Renal cortex interstitium (tissue), 11 donors: ENCODE results near the gene PKN2. TPM values are rescaled to one million over a fixed set of nuclear protein-coding genes. Genes with fewer than 3 reads are reported as not detected.
"Not testable (repeated sequence)": the region's sequence is repeated elsewhere in the genome, so short reads cannot be mapped to it uniquely, and the experiment has no call there.

Source experiments
- DNase-seq, 11 donors: peaks; one replicate each; pipeline ENCODE4 v3.0.0-alpha.2; 2013; ENCODE audit warnings: low read depth in 9 of 11, low spot score in 4 of 11; ENCODE audit errors: extremely low read depth in 1 of 11
- polyA plus RNA-seq, 3 donors: library from polyadenylated mRNA; unstranded; fragments of 120-200 nt; gene quantifications; one replicate each; pipeline ENCODE4 v1.2.1, GENCODE V29; 2013; ENCODE audit not compliant: insufficient read length in 3 of 3

Gene PKN2
- polyA plus RNA-seq, 3 donors = 57.7 to 78.7 (median 72.3) TPM

GRCh38 chr1:88661951-88662699, 21.9 kb upstream of the PKN2 start:
- DNase-seq = no peak

DNA sequence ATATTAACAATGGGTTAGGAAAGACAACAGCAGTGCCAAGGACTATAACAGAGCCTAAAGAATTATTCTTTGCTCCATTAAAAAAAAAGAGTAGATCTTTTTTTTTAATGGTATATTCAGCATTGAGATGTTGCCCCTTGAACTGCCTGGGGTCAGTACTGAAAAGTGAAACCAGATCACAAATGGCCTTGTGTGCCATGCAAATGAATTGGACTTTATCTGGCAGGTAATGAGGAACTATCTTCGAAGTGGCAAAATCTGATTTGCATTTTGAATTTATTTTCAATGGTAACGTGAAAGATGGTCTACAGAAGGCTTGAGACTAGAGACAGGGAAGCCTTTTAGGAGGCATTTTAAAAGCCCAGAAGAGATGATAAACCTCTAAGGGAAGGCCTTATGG, 21.4 kb upstream of the PKN2 start:
- DNase-seq = no peak

GRCh38 chr1:88668405-88668804, 15.7 kb upstream of the PKN2 start:
- no peak for DNase-seq

GRCh38 chr1:88670462-88670861, 13.6 kb upstream of the PKN2 start:
- DNase-seq = no peak

DNA sequence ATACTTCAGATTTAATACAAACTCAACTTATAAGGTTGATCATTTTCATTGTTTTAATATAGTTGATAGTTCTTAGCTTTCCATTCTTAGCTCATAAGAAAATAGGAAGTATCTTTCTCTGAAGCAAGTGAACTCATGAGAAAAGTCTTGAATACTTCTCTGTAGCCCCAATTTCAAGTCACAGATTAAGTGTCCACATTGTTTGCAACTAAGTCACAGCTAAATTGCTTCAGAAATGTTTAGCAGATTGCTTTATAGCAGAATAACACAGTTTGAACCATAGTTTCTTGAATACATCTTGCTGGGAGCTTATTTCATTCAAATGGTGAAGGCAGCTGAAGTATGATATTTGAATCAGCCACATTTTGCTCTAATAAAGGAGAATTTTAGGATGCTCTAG, 10.6 kb upstream of the PKN2 start:
- DNase-seq = no peak

DNA sequence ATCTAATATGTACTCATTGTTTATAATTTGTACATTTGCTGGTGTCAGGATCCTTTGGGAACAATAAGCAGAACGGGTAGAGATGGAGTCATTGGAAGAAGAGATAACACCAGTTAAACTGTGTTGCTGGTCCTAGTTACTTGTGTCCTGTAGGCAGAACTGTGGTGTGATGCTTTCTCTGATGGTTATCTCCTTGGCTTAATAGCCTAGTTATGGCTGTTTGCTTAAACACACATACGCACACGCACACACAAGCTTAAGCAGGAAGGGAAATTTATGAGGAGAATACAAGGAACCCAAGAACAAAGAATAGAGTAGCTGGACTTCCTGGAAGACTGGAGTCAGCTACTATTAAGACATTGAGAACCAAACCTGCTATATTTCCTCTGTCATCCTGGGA, 5.7 kb upstream of the PKN2 start:
- no peak for DNase-seq

GRCh38 chr1:88680471-88680870, 3.6 kb upstream of the PKN2 start:
- no peak for DNase-seq

DNA sequence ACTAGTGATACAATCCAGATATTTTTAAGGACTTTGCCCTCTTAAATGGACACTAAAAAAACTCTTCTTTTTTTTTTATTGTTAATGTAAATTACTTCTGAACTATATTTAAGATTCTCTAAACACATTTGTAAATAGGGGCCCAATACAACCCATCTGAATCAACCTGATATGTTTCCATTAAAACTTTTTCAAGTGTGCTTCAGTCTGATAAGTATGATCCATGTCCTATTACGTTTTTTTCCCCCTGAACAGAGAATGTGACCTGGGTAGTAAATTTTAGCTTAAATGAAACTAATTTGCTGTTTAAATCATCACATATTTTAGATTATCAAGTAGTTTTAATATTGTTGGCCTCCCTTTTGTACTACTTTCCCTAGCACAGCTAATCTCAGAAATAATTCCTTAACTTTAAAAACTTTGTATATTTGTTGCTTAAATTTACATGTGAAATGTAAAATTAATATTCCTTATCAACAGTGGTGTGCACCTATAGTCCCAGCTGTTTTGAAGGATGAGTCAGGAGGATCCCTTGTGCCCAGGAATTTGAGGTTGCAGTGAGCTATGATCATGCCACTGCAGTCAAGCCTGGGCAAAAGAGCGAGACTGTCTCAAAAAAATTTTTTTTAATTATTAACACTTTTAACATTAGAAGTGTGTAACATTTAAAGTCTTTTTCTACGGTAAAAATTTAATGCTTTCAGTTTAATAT, 3.0 kb upstream of the PKN2 start:
- no peak for DNase-seq

- DNase-seq = peak in 10 of 11 donors; percentile 33 to 72 (median 62)
These were observed 597 bp downstream of the PKN2 start for GRCh38 chr1:88684482-88685258.

DNA sequence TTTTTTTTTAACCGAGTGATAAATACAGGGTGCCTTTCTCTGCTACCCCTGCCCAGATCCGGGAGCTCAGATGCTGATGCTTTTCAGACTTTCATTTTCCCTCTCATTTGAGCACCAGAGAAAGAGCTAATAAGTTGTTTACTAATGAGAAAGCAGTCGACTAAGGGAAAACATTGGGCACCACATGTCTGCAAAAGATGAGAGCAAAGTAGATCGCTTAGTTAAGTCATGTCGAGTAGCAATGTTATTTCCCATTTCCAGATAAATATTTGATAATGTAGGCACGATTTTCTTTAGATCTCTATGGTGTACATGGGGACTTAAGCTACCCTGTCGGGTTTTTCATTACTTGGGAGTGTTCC, 1.2 kb downstream of the PKN2 start:
- peak in 3 of 11 donors; percentile 6 to 33 (median 15) for DNase-seq

DNA sequence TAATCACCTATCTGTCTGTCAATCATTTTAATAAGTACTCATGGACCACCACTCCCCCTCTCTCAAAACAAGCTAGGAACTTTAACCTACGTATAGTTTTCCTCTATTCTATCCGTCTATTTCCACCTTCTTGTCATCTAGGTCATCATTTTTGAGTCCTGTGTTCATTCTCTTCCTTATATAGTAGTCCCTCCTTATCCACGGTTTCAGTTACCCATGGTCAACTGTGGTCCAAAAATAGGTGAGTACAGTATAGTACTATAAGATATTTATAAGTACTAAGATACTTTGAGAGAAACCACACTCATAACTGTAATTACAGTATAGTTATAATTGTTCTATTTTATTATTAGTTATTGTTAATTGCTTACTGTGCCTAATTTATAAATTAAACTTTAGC, 7.5 kb downstream of the PKN2 start:
- no peak for DNase-seq

DNA sequence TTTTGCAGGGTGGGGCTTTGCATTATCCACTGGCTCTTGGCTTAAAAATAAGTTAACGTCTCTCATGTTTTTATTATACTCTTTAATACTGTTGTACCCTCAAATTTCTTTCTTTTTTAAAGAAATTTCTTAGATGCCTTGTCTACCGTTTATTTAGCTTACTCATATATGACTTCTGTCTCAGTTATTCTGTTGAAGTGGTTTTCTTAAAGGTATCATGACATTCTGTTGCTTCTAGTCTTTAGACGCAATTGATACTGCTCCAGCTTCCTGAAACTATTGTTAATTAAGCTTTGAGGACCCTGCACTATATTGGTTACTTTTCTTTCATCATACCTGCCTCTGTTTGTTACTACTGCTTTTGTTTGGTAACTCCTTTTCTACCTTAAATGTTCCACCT, 11.7 kb downstream of the PKN2 start:
- no peak for DNase-seq

DNA sequence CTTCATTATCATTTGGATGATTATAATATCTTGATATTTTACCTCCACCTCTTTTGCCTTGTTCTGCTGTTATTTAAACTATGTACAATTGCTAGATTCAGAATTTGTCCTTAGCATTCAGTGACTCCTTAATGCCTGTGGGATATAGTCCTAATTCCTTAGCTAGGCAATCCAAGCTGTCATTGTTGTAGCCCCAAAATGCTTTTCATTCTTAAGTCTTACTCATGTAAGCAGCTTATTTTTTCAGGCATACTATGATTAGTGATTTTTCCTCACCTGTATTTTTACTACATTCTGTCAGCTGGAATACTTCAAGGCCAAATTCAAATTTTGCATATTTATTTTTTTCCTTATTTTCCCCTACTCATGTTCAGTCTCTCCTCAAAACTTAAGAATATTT, 13.4 kb downstream of the PKN2 start:
- DNase-seq = no peak

- DNase-seq = no peak
These were observed 14.1 kb downstream of the PKN2 start for GRCh38 chr1:88698140-88698539.

DNA sequence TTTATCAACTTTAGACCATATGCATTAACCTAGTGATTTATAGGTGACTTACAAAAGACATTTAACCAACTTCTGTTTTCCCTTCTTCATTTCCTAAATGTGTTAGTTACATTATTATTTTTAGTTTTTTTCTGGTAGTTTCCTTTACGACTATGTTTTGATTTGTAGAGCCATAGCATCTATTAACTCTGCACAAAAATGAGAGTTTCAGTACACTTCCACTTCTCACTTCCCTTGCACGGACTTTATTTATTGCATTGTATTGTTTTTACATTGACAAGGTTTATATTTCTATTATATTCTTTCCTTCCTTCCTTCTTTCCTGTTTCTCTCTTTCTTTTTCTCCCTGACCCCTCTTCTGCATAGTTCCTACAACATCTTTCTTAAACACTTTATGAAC, 14.7 kb downstream of the PKN2 start:
- DNase-seq = no peak

DNA sequence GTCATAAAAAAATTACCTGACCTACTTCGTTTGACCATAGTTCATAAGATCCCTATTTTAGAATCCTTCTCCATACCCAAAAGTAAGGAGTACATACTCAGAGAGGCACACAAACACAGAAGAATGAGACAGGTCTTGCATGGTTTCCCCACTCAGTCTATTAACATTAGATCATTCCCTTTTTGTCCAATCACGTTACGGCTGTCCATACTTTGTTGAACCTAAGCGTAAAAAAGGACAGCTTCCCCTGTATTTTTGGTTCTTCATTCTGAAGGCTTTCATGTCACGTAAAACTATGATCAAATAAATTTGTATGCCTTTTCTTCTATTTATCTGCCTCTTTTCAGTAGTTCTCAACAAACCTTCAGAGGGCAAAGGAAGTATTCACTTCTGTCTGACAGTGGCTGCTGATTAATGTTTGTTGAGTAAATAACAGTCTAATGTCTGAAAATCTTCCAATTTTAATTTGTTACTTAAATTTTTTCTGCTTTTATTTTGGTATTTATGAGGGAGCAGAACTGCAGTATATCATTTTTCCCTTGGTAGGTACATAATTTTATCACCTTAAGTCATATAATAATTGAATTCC, 16.4 kb downstream of the PKN2 start:
- no peak for DNase-seq

- DNase-seq = no peak
These were observed 17.2 kb downstream of the PKN2 start for GRCh38 chr1:88701275-88701674.

DNA sequence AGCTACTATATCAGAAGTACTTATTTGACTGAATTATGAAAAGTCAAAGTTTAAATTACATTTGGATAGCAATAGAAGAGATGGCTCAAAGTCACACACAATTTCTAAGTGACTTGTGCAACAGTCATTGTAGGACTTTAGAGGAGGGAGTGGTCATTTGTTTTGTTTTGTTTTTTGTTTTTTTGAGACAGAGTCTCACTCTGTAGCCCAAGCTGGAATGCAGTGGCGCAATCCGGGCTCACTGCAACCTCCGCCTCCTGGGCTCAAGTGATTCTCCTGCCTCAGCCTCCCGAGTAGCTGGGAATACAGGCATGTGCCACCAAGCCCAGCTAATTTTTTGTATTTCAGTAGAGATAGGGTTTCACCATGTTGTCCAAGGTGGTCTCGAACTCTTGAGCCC, 17.7 kb downstream of the PKN2 start:
- not testable (repeated sequence) for DNase-seq

- DNase-seq = peak in 1 of 11 donors; percentile 11
These were observed 23.9 kb downstream of the PKN2 start for GRCh38 chr1:88708011-88708410.

DNA sequence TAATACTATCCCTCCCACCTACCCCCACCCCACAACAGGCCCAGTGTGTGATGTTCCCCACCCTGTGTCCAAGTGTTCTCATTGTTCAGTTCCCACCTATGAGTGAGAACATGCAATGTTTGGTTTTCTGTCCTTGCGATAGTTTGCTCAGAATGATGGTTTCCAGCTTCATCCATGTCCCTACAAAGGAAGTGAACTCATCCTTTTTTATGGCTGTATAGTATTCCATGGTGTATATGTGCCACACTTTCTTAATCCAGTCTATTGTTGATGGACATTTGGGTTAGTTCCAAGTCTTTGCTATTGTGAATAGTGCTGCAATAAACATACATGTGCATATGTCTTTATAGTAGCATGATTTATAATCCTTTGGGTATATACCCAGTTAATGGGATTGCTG, 28.8 kb downstream of the PKN2 start:
- DNase-seq = not testable (repeated sequence)
